ENCODE results near the gene ARHGEF17. TPM values are rescaled to one million over a fixed set of nuclear protein-coding genes. Genes with fewer than 3 reads are reported as not detected.

The ARHGEF17 gene
- total and polyA plus RNA-seq, 8 donors, result 5.0 to 66.5 (median 33.6) TPM

DNA sequence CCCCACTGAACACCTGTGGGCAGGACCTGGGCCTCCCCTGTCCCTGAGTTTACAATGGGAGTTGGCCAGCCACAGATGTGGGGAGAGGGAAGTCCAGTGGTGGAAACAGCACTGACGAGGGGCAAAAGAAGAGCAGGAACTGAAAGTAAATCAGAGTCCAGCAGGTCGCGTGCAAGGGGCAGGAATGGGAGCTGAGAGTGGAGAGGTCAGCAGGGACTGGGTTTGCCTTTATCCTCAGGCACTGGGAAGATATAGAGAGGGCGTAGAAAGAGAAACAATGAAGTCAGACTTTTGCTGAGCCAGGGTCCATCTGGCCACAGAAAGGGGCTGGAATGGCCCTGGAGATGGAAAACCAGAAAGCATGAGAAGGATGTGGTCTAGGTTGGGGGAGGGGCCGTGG, 27.4 kb upstream of the ARHGEF17 start:
- Histone ChIP-seq H3K27me3 (no peaks in the 10 kb centered on the region), H3K4me1 (no peaks in the 10 kb centered on the region), H3K9me3 (no peaks in the 10 kb centered on the region), H3K4me3 (no peak overlapping the region), H3K27ac (peak overlapping the region in 1 of 5 donors; percentile 10), H3K36me3 (no peaks in the 10 kb centered on the region)
- 73 to 83% (median 78%) methylated on average over 5 of the region's 5 CpGs for WGBS, 5 donors
- DNase-seq, result no peak
- intact Hi-C loops (cut with DNase I; ENCODE audit: low total_unique reads), result no loop called here
- TF ChIP-seq EP300 (IDR thresholded peaks at IDR 0.05) (no peak), POLR2A (IDR thresholded peaks at IDR 0.05) (no peak), POLR2AphosphoS5 (IDR thresholded peaks at IDR 0.05) (no peak)
- TF ChIP-seq, protein P1, sequence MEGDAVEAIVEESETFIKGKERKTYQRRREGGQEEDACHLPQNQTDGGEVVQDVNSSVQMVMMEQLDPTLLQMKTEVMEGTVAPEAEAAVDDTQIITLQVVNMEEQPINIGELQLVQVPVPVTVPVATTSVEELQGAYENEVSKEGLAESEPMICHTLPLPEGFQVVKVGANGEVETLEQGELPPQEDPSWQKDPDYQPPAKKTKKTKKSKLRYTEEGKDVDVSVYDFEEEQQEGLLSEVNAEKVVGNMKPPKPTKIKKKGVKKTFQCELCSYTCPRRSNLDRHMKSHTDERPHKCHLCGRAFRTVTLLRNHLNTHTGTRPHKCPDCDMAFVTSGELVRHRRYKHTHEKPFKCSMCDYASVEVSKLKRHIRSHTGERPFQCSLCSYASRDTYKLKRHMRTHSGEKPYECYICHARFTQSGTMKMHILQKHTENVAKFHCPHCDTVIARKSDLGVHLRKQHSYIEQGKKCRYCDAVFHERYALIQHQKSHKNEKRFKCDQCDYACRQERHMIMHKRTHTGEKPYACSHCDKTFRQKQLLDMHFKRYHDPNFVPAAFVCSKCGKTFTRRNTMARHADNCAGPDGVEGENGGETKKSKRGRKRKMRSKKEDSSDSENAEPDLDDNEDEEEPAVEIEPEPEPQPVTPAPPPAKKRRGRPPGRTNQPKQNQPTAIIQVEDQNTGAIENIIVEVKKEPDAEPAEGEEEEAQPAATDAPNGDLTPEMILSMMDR (IDR thresholded peaks at IDR 0.05), result no peak

- no peaks in the 10 kb centered on the region for H3K9me3 ChIP-seq
- no peaks in the 10 kb centered on the region for H3K27me3 ChIP-seq
- TF ChIP-seq POLR2AphosphoS5 (IDR thresholded peaks at IDR 0.05), result no peak
- TF ChIP-seq, protein P1 (IDR thresholded peaks at IDR 0.05), result no peak
- no peak for TF ChIP-seq EP300 (IDR thresholded peaks at IDR 0.05)
- TF ChIP-seq POLR2A (IDR thresholded peaks at IDR 0.05), result no peak
- DNase-seq, result no peak
- H3K4me3 ChIP-seq, result no peak overlapping the region
- H3K27ac ChIP-seq, result peak overlapping the region in 1 of 5 donors; percentile 10
- 90 to 98% (median 96%) methylated on average over 3 of the region's 3 CpGs for WGBS, 5 donors
- no peaks in the 10 kb centered on the region for H3K36me3 ChIP-seq
- intact Hi-C loops (cut with DNase I; ENCODE audit: low total_unique reads), result no loop called here
- no peaks in the 10 kb centered on the region for H3K4me1 ChIP-seq
These were observed 26.8 kb upstream of the ARHGEF17 start for GRCh38 chr11:73281201-73281741.

GRCh38 chr11:73281796-73282660, 26.0 kb upstream of the ARHGEF17 start:
- no peak for DNase-seq
- intact Hi-C loops (cut with DNase I; ENCODE audit: low total_unique reads), result no loop called here
- no peaks in the 10 kb centered on the region for H3K36me3 ChIP-seq
- peaks cover 0 to under 1% (median 0%) of the 10 kb centered on the region in 4 donors for H3K4me1 ChIP-seq
- no peak overlapping the region for H3K4me3 ChIP-seq
- WGBS, 5 donors, result 78 to 95% (median 87%) methylated on average over 2 to 3 of the region's 3 CpGs
- no peaks in the 10 kb centered on the region for H3K9me3 ChIP-seq
- peak overlapping the region in 1 of 5 donors; percentile 10 for H3K27ac ChIP-seq
- H3K27me3 ChIP-seq, result no peaks in the 10 kb centered on the region
- TF ChIP-seq POLR2A (IDR thresholded peaks at IDR 0.05), result no peak
- no peak for TF ChIP-seq POLR2AphosphoS5 (IDR thresholded peaks at IDR 0.05)
- no peak for TF ChIP-seq EP300 (IDR thresholded peaks at IDR 0.05)
- TF ChIP-seq, protein P1 (IDR thresholded peaks at IDR 0.05), result no peak

- no peak for DNase-seq
- Histone ChIP-seq H3K9me3 (no peaks in the 10 kb centered on the region), H3K27ac (no peak overlapping the region), H3K4me1 (peaks cover 0 to 13% (median 8%) of the 10 kb centered on the region in 4 donors), H3K36me3 (no peaks in the 10 kb centered on the region), H3K4me3 (no peak overlapping the region), H3K27me3 (no peaks in the 10 kb centered on the region)
- intact Hi-C loops (cut with DNase I; ENCODE audit: low total_unique reads), result no loop called here
- WGBS, 5 donors, result 75 to 79% (median 76%) methylated on average over 10 of the region's 10 CpGs
- no peak for TF ChIP-seq EP300 (IDR thresholded peaks at IDR 0.05)
- no peak for TF ChIP-seq POLR2A (IDR thresholded peaks at IDR 0.05)
- TF ChIP-seq, protein P1 (IDR thresholded peaks at IDR 0.05), result no peak
- TF ChIP-seq POLR2AphosphoS5 (IDR thresholded peaks at IDR 0.05), result no peak
These were observed 24.6 kb upstream of the ARHGEF17 start for GRCh38 chr11:73283276-73284000.

All from stomach (tissue), 9 donors.